ENCODE data around the gene CDK6.

DNA sequence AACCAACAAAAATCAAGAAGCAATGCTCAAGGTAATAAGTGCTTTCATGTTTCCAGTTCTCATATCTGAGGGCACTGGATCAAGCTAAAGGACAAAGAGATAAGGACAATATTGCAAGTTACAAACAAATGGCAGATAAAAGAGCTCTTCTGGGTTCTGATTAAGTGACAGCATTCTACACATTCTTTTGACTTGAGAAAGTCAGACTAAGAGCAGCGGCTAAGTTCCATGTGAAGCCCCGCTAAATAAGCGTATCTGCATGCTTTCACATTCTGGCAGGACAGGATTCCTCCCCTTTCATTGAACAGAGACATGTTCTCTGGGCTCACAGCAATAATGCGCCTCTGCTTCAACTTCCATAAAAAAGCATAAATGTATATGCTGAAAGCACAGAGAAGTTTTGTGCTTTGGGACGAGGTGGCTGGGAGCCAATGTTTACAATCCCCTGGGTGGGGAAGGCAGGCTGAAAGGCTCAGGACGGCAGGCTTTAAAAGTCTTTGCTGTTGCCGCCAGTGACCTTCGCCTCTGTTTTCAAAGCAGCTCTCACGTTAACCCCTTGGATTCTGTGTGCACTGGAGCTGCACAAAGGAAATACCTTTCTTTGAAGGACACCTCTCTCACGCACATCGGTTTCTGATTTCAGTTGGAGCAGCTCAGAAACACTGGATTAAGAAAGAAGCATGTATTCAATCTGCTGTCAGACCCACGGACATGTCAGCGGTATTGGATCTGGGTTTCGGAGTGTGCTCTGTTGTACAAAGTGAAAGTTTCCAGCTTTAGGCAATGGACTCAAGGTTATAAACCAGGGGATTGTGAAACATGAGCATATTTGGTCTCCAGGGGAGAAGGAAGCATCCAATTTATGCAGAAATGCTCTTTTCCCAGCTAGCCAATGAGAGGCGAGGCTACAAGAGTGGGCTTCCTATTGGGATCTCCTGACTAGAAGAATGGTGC is 140.8 kb downstream of the CDK6 start:
- TF ChIP-seq POLR2A (IDR thresholded peaks at IDR 0.05) = peak; percentile 38
- TF ChIP-seq, protein P1, sequence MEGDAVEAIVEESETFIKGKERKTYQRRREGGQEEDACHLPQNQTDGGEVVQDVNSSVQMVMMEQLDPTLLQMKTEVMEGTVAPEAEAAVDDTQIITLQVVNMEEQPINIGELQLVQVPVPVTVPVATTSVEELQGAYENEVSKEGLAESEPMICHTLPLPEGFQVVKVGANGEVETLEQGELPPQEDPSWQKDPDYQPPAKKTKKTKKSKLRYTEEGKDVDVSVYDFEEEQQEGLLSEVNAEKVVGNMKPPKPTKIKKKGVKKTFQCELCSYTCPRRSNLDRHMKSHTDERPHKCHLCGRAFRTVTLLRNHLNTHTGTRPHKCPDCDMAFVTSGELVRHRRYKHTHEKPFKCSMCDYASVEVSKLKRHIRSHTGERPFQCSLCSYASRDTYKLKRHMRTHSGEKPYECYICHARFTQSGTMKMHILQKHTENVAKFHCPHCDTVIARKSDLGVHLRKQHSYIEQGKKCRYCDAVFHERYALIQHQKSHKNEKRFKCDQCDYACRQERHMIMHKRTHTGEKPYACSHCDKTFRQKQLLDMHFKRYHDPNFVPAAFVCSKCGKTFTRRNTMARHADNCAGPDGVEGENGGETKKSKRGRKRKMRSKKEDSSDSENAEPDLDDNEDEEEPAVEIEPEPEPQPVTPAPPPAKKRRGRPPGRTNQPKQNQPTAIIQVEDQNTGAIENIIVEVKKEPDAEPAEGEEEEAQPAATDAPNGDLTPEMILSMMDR (IDR thresholded peaks at IDR 0.05) = no peak

Data from right lobe of liver (tissue), 4 donors.